IMR-90 (cell line): ENCODE results near the gene HDC.

Experiments
- BHLHE40 ChIP-seq: fragments of 150-350 bp; IDR thresholded peaks from 2 replicates; pipeline ENCODE4 v1.6.1; 2016; ENCODE audit warnings: mild to moderate bottlenecking, low read depth, low read length
- CEBPB ChIP-seq: IDR thresholded peaks from 2 replicates; pipeline ENCODE4 v1.6.1; 2012; ENCODE audit warnings: low read depth, low read length, improper control_type of control experiment
- CTCF ChIP-seq: conservative IDR thresholded peaks from 2 replicates; pipeline ENCODE4 v1.5.1; 2012; ENCODE audit warnings: mild to moderate bottlenecking, low read depth, low read length, improper control_type of control experiment
- POLR2A ChIP-seq: IDR thresholded peaks from 2 replicates; pipeline ENCODE4 v1.6.1; 2012; ENCODE audit warnings: mild to moderate bottlenecking, low read depth, low read length
- RAD21 ChIP-seq: IDR thresholded peaks from 2 replicates; pipeline ENCODE4 v1.6.1; 2012; ENCODE audit warnings: low read length, improper control_type of control experiment

DNA sequence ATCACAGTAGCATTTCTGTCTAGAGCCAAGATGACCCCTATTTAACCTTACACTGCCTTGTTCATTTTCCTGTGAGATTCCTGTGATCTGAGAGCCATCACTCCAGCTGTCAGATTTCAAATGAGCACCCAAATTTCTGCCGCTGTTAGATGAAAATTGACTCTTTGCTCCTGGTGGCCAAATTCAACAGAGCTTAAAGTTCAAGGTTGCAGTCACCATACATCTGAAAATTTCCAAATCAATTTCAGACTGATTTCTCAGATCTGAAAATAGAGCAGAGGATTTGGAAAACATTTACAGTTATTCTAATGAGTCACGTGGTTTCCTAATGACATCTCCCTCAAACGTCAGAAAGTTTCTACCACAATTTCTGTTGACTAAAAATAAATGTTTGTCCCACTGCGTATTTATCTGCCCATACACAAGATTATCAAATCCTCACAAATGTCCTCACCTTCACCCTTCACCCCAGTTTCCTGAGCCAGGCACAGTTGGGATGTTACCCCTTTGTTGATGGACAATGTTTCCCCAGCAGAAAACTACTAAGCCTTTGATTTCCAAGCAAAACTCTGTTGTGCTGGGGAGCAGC lies 16.4 kb downstream of the HDC start:
- TF ChIP-seq CTCF (no peak), POLR2A (no peak), CEBPB (no peak), BHLHE40 (no peak), RAD21 (no peak)
